HCT116 (cell line): Measurements from ENCODE around the gene TAS2R60. TPM values are rescaled to one million over a fixed set of nuclear protein-coding genes. Genes with fewer than 3 reads are reported as not detected.

Experiments
- ATAC-seq: fragments of 200-7000 bp; cut with Tn5 transposase; 2 replicates; pipeline ENCODE4 v1.9.1; 2020; ENCODE audit warnings: mild to moderate bottlenecking, moderate library complexity
- BruUV-seq: library from RNA; stranded (reverse); fragments of 400-500 nt; replicated peaks from 2 replicates; lab custom pipeline; 2021; lab: Mats Ljungman, UMichigan
- CTCF ChIA-PET: fragments of 300-600 bp; sonication (Branson Sonifier 250); formaldehyde crosslinking; loops from one replicate; lab custom pipeline; 2021; ENCODE audit warnings: antibody characterized with exemption; lab: Charles Lee
- POLR2A ChIA-PET: fragments of 300-600, 350-600 bp; sonication (Branson Sonifier 250); formaldehyde crosslinking; loops from one replicate; lab custom pipeline; 2021; ENCODE audit warnings: antibody characterized with exemption; lab: Charles Lee
- RAD21 ChIA-PET, 2 experiments: fragments of 300-600 bp; sonication (Branson Sonifier 250); formaldehyde crosslinking; loops; one replicate each; lab custom pipeline; 2023; ENCODE audit warnings: low total read pairs in 2 of 2; ENCODE audit not compliant: uncharacterized antibody in 2 of 2, unreplicated experiment in 2 of 2, low non-redundant PET in 1 of 2; lab: Charles Lee
- DNase-seq: peaks from one replicate; pipeline ENCODE4 v3.0.0-alpha.2; 2010; ENCODE audit warnings: low read depth, low spot score
- H2AFZ ChIP-seq: fragments of 200-600 bp; shearing (Covaris generic), sonication (generic); 2 replicates; pipeline ENCODE4 v1.6.1; 2017; ENCODE audit warnings: low read depth, mixed run types, mixed read lengths, antibody characterized with exemption, low read length; ENCODE audit not compliant: poor library complexity, severe bottlenecking
- H3K27ac ChIP-seq: 2 replicates; pipeline ENCODE4 v1.5.1; 2012; ENCODE audit warnings: low read depth, low read length
- H3K27me3 ChIP-seq: fragments of 200-600 bp; sonication (generic); 2 replicates; pipeline ENCODE4 v1.6.1; 2016; ENCODE audit warnings: mixed run types, low read length, mixed read lengths; ENCODE audit not compliant: insufficient read depth
- H3K36me3 ChIP-seq, 2 experiments: fragments of 200-500 bp in 1 of 2; fragments of 200-600 bp in 1 of 2; sonication (Bioruptor generic) in 1 of 2; sonication (generic) in 1 of 2; 2 replicates each; pipeline versions ENCODE4 v1.5.1 to v1.6.1; 2014 to 2016; ENCODE audit warnings: low read length in 2 of 2, inconsistent platforms in 1 of 2, mixed read lengths in 1 of 2, mixed run types in 1 of 2; ENCODE audit not compliant: insufficient read depth in 2 of 2, control insufficient read depth in 1 of 2
- H3K4me1 ChIP-seq, 2 experiments: fragments of 200-600 bp in 1 of 2; sonication (generic) in 1 of 2; 2 replicates each; pipeline versions ENCODE4 v1.5.1 to v1.6.1; 2012 to 2017; ENCODE audit warnings: low read length in 2 of 2, inconsistent platforms in 1 of 2, mild to moderate bottlenecking in 1 of 2, mixed read lengths in 1 of 2, mixed run types in 1 of 2, moderate library complexity in 1 of 2; ENCODE audit not compliant: insufficient read depth in 2 of 2, control insufficient read depth in 1 of 2
- H3K4me2 ChIP-seq: fragments of 200-600 bp; sonication (generic); 2 replicates; pipeline ENCODE4 v1.6.1; 2017; ENCODE audit warnings: mixed run types, low read length, mixed read lengths
- H3K4me3 ChIP-seq, 2 experiments: fragments of 200-600 bp in 1 of 2; sonication (generic) in 1 of 2; replicated peaks in 1 of 2; 2 replicates each; pipeline ENCODE4 v1.5.1; 2011 to 2016; ENCODE audit warnings: low read length in 2 of 2, control low read depth in 1 of 2, low read depth in 1 of 2, mild to moderate bottlenecking in 1 of 2, mixed read lengths in 1 of 2, mixed run types in 1 of 2
- H3K79me2 ChIP-seq: fragments of 200-600 bp; sonication (generic); 2 replicates; pipeline ENCODE4 v1.6.1; 2017; ENCODE audit warnings: mild to moderate bottlenecking, mixed run types, low read length, moderate library complexity, mixed read lengths; ENCODE audit not compliant: insufficient read depth
- H3K9ac ChIP-seq: fragments of 200-600 bp; sonication (generic); 2 replicates; pipeline ENCODE4 v1.6.1; 2016; ENCODE audit warnings: low read length, mixed read lengths
- H3K9me2 ChIP-seq: fragments of 200-600 bp; sonication (generic), shearing (Covaris generic); 2 replicates; pipeline ENCODE4 v1.6.1; 2017; ENCODE audit warnings: mixed run types, mild to moderate bottlenecking, moderate library complexity; ENCODE audit not compliant: insufficient read depth
- H3K9me3 ChIP-seq, 2 experiments: fragments of 200-500 bp in 1 of 2; fragments of 200-600 bp in 1 of 2; sonication (Bioruptor generic) in 1 of 2; sonication (generic) in 1 of 2; 2 replicates each; pipeline ENCODE4 v1.6.1; 2014 to 2017; ENCODE audit warnings: low read length in 2 of 2, mixed read lengths in 2 of 2, inconsistent platforms in 1 of 2, low read depth in 1 of 2, mild to moderate bottlenecking in 1 of 2, mixed run types in 1 of 2, moderate library complexity in 1 of 2; ENCODE audit not compliant: control insufficient read depth in 1 of 2, insufficient read depth in 1 of 2
- H4K20me1 ChIP-seq: fragments of 200-600 bp; sonication (generic), shearing (Covaris generic); 2 replicates; pipeline ENCODE4 v1.6.1; 2017; ENCODE audit warnings: mixed run types, mild to moderate bottlenecking, moderate library complexity; ENCODE audit not compliant: insufficient read depth
- CBX3 ChIP-seq: IDR thresholded peaks from 2 replicates; pipeline ENCODE4 v1.6.1; 2012; ENCODE audit warnings: low read depth
- EGR1 ChIP-seq: IDR thresholded peaks from 2 replicates; pipeline ENCODE4 v1.6.1; 2012; ENCODE audit warnings: low read depth
- EZH2phosphoT487 ChIP-seq: fragments of 200-600 bp; IDR thresholded peaks from 2 replicates; pipeline ENCODE4 v1.6.1; 2018; ENCODE audit warnings: antibody characterized with exemption, borderline replicate concordance
- POLR2AphosphoS5 ChIP-seq: IDR thresholded peaks from 2 replicates; pipeline ENCODE4 v1.6.1; 2011; ENCODE audit warnings: mild to moderate bottlenecking, low read depth, low read length, moderate library complexity
- REST ChIP-seq: IDR thresholded peaks from 2 replicates; pipeline ENCODE4 v1.6.1; 2012; ENCODE audit warnings: low read depth
- SIN3A ChIP-seq: IDR thresholded peaks from 2 replicates; pipeline ENCODE4 v1.6.1; 2012; ENCODE audit warnings: low read depth
- TCF7L2 ChIP-seq: IDR thresholded peaks from 2 replicates; pipeline ENCODE4 v1.7.0; 2011; ENCODE audit warnings: borderline replicate concordance, inconsistent platforms; ENCODE audit not compliant: insufficient read depth, insufficient read length; ENCODE audit errors: extremely low read depth
- YY1 ChIP-seq: IDR thresholded peaks from 2 replicates; pipeline ENCODE4 v1.6.1; 2011; ENCODE audit warnings: low read length, low read depth, moderate library complexity, mild to moderate bottlenecking; ENCODE audit not compliant: insufficient replicate concordance; ENCODE audit errors: extremely low read depth
- intact Hi-C: fragments of 100-400 bp; cut with micrococcal nuclease; formaldehyde crosslinking; loops from 2 replicates; pipeline ENCODE4 v1.10.0; 2022
- total RNA-seq: library from RNA; stranded (reverse); gene quantifications from one replicate; pipeline ENCODE4 v1.2.1, GENCODE V29; 2021; ENCODE audit not compliant: unreplicated experiment

The TAS2R60 gene
- total RNA-seq, 1 experiment from 2014 or later = not detected

- ChIA-PET POLR2A (no interaction called here), CTCF (no interaction called here), RAD21 (no interaction called here)
- no peak for ATAC-seq
- Histone ChIP-seq H3K4me1 (no peaks in the 10 kb centered on the region), H3K4me2 (no peak overlapping the region), H3K4me3 (no peak overlapping the region), H3K9me2 (no peaks in the 10 kb centered on the region), H4K20me1 (no peaks in the 10 kb centered on the region), H3K36me3 (no peaks in the 10 kb centered on the region), H3K9ac (no peak overlapping the region), H3K27ac (no peak overlapping the region), H2AFZ (no peak overlapping the region), H3K9me3 (no peaks in the 10 kb centered on the region)
- intact Hi-C loops = no loop called here
- no TSS peak for BruUV-seq
- DNase-seq = no peak
- TF ChIP-seq EZH2phosphoT487 = no peak
- no peak for TF ChIP-seq POLR2AphosphoS5
- TF ChIP-seq SIN3A = no peak
- TF ChIP-seq YY1 = no peak
- no peak for TF ChIP-seq REST
- TF ChIP-seq CBX3 = no peak
- no peak for TF ChIP-seq EGR1
- TF ChIP-seq TCF7L2 = no peak
- TF ChIP-seq, all 23 proteins: peak for 0
- no peaks in the 10 kb centered on the region for H3K79me2 ChIP-seq
- no peaks in the 10 kb centered on the region for H3K27me3 ChIP-seq
These were observed 1.5 kb downstream of the TAS2R60 start for GRCh38 chr7:143444785-143445184.
